ENCODE measurements around the gene STOX2.

The STOX2 gene

DNA sequence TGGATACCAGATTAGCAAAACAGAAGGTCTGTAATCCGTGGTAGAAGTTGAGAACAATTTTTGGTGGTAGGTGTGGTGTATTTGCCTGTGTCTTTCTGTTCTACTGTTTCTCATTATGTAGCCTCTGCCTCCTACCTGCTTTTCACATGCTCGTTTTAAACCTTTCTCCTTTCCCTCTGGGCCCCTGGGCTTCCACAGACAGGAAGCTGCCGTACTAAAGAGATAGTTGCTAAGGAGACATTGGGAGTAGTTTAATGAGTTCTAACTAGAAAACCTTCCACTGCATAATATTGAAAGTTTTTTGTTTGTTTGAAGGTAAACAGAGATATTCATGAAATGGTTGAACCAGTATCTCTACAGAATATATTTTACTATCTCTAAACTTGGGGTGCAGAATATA, 107.8 kb downstream of the STOX2 start:
- no peak for DNase-seq (ENCODE audit: low read depth)
- TF ChIP-seq, protein P1, sequence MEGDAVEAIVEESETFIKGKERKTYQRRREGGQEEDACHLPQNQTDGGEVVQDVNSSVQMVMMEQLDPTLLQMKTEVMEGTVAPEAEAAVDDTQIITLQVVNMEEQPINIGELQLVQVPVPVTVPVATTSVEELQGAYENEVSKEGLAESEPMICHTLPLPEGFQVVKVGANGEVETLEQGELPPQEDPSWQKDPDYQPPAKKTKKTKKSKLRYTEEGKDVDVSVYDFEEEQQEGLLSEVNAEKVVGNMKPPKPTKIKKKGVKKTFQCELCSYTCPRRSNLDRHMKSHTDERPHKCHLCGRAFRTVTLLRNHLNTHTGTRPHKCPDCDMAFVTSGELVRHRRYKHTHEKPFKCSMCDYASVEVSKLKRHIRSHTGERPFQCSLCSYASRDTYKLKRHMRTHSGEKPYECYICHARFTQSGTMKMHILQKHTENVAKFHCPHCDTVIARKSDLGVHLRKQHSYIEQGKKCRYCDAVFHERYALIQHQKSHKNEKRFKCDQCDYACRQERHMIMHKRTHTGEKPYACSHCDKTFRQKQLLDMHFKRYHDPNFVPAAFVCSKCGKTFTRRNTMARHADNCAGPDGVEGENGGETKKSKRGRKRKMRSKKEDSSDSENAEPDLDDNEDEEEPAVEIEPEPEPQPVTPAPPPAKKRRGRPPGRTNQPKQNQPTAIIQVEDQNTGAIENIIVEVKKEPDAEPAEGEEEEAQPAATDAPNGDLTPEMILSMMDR (IDR thresholded peaks at IDR 0.05; ENCODE audit: insufficient read depth, low read depth, low read length, missing control alignments), result no peak

DNA sequence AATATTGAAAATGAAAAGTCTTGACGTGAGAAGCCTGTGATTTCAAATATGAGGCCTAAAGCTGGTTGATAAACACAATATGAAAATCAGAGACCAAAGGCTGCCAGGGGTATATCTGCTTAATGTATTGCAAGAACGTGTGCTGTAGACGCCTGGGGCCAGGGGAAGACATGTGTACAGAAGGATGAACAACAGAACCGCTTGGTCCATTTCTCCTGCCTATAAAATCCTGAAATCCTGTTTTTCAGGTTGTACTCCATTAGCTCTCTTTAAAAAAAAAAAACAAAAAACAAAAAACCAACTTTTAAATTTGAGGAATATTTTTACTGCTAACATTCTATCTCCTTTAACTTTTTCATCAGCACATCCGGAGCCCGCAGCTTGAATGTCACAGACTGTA, 109.2 kb downstream of the STOX2 start:
- TF ChIP-seq, protein P1 (IDR thresholded peaks at IDR 0.05; ENCODE audit: insufficient read depth, low read depth, low read length, missing control alignments), result no peak
- no peak for DNase-seq (ENCODE audit: low read depth)
- no peak overlapping the region for H3K4me3 ChIP-seq (ENCODE audit: low read depth, low read length)

More for the DNA sequence above, 107.8 kb downstream of the STOX2 start:
- H3K4me3 ChIP-seq (ENCODE audit: low read depth, low read length), result no peak overlapping the region

DNA sequence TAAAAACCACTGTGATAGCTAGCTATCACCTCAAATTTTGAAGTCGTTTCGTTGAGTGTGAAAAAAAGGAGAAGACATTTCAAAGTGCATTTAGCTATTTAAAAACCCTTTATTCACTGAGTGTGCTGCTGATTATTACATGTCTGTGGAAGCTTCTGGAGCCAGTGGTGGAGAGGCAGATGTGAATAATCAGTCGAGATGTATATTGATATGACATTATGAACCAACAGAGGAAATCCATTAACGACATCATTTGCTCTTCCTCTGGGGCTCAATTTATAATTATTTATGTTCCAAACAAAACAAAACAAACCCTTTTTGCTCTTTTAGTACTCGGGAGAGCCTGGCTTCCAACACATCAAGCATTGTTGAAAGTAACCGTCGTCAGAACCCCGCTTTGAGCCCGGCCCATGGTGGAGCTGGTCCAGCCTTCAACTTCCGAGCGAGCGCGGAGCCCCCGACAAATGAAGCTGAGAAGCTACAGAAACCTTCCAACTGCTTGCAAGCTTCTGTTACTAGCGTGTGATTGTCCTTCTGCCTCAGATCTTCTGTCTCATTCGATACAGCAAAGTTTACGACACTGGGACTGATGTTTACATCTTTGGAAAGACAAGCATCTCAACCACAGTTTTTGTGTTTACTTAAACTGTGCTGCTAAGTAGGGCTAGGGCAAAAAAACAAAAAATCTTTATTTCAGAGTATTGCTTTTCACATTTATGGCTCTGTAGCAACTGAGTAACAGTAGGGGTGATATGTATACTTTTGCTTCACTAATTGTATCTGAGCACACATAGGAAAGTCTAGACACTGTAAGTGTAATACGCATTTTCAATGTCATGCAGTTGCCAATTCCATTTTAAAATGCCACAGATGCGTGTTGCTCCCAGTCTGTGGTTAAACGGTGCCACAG, 111.9 kb downstream of the STOX2 start:
- TF ChIP-seq, protein P1 (IDR thresholded peaks at IDR 0.05; ENCODE audit: insufficient read depth, low read depth, low read length, missing control alignments), result no peak
- H3K4me3 ChIP-seq (ENCODE audit: low read depth, low read length), result no peak overlapping the region
- no peak for DNase-seq (ENCODE audit: low read depth)

DNA sequence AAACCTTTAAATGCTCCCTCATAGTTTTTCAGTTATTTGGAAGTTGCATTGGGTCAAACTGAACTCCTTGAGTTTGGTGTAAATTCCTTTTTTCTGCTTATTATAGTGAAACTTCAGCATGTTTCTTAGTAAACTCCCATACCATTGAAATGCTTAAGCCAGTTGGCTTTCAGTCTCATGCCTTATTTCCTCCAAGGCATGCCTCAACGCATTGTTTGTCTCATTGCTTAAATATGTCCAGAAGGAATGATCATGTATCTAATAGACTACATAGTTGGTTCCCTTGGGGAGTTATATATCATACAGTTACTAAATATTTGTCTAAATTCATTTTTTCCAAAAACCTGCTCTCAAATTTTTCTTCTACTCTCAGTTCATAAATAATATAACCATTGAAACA, 114.0 kb downstream of the STOX2 start:
- no peak for DNase-seq (ENCODE audit: low read depth)
- H3K4me3 ChIP-seq (ENCODE audit: low read depth, low read length), result no peak overlapping the region
- TF ChIP-seq, protein P1 (IDR thresholded peaks at IDR 0.05; ENCODE audit: insufficient read depth, low read depth, low read length, missing control alignments), result no peak

DNA sequence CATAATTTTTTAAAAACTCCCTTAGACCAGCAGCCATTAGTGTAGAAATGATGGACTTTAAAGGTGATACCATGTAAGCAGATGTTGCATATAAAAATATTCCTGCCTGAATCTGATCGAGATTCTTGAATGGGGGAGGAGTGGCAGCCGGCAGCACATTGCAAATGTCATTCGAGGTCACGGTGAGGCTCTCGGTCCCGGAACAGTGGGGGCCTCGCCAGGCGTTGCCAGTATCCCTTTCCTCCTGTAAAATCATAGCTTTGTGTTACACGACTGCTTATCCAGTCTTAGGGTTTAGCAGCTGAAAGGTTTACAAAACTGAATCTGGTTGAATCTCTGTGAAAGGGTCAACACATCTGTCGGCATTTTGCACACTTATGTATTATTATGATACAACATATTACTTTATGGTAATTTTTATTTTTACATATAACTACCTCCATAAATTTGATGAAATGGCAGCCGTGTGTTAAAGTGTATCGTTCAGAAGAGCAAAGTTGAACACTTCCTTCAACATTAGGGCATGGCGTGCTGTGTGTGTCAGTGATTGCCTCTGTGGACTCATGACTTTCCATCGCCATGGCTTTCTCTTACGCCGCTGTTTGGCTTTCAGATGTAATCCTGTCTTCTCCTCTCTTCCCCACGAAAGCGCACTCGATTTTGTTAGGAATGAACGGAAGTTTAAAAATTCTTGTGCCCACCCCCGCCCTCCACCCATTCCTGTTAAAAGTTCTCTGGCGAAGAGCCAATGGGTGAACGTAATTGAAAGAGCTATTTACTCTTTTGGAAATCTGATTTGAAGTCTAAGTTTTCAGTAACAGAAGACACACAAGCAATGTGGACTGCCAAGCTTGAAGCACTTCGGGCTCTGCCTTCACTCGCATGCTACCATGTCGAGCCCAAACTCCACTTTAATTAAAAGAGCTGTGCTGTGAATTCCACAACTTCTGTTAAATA, 114.8 kb downstream of the STOX2 start:
- no peak overlapping the region for H3K4me3 ChIP-seq (ENCODE audit: low read depth, low read length)
- TF ChIP-seq, protein P1 (IDR thresholded peaks at IDR 0.05; ENCODE audit: insufficient read depth, low read depth, low read length, missing control alignments), result no peak
- no peak for DNase-seq (ENCODE audit: low read depth)

DNA sequence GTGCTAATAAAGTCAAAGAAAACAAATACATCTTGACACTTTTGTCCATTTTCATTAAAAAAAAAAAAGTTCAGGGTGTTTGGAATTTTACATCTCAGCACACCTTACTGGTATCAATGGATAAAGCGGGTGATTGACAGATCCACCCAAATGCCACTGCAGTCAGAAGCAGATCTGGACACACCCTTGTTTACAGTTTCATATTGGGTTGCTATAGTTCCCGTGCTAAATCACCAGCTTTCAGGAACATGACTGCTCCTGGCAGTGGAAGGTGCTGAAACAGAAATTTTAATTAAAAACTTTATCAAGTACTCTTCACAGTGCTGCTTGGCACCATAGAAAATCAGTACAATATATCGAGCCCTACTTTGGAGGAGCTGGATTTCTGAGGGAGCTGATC, 116.3 kb downstream of the STOX2 start:
- TF ChIP-seq, protein P1 (IDR thresholded peaks at IDR 0.05; ENCODE audit: insufficient read depth, low read depth, low read length, missing control alignments), result no peak
- no peak overlapping the region for H3K4me3 ChIP-seq (ENCODE audit: low read depth, low read length)
- DNase-seq (ENCODE audit: low read depth), result no peak
